Measurements from ENCODE around the gene NGRN.
"Not testable (repeated sequence)": the region's sequence is repeated elsewhere in the genome, so short reads cannot be mapped to it uniquely, and the experiment has no call there.

NGRN gene

DNA sequence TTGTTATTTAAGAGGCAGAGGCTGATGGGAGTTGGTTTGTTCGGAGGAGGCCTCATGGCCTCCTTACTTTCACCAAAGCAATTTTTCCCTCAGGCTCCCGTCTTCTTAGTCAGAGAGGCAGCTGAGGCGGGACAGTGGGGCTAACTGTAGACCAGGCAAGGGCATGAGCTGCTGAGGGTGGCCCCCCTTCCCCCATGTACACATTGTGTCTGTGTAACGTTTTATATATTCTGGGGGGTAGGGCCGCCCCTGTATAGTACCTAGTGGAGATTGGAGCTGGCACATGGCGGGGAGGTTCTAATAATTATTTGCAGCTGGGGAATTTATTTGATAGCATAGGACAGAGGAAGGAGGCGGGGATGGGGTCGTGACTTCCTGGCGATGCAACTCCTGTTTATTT, 35.1 kb downstream of the NGRN start:
- Histone ChIP-seq H3K27ac (ENCODE audit: low read depth, low read length) (no peak overlapping the region), H3K4me2 (ENCODE audit: low read depth, low read length, poor library complexity, severe bottlenecking) (no peak overlapping the region), H3F3A (ENCODE audit: insufficient read depth) (0 out of 2 replicates have a peak, but pooled peaks cover 4% of the 10 kb centered on the region), H3K4me3 (ENCODE audit: insufficient read depth, low read length, poor library complexity, severe bottlenecking) (no peak overlapping the region), H3K9ac (ENCODE audit: low read length) (no peak overlapping the region), H3K79me2 (ENCODE audit: insufficient read depth, low read length) (no peaks in the 10 kb centered on the region), H4K20me1 (ENCODE audit: low read depth, low read length) (no peaks in the 10 kb centered on the region), H3K9me2 (replicated peaks; ENCODE audit: insufficient read depth, low read length) (no peaks in the 10 kb centered on the region), H2AFZ (ENCODE audit: low read depth, low read length, severe bottlenecking) (no peak overlapping the region), H3K36me3 (ENCODE audit: low read length) (no peaks in the 10 kb centered on the region), H3K9me3 (ENCODE audit: insufficient read depth, low read length) (no peaks in the 10 kb centered on the region), H3K27me3 (ENCODE audit: low read length) (no peaks in the 10 kb centered on the region; the same call in 1 of the 2 replicates)
- TF ChIP-seq, protein P1, sequence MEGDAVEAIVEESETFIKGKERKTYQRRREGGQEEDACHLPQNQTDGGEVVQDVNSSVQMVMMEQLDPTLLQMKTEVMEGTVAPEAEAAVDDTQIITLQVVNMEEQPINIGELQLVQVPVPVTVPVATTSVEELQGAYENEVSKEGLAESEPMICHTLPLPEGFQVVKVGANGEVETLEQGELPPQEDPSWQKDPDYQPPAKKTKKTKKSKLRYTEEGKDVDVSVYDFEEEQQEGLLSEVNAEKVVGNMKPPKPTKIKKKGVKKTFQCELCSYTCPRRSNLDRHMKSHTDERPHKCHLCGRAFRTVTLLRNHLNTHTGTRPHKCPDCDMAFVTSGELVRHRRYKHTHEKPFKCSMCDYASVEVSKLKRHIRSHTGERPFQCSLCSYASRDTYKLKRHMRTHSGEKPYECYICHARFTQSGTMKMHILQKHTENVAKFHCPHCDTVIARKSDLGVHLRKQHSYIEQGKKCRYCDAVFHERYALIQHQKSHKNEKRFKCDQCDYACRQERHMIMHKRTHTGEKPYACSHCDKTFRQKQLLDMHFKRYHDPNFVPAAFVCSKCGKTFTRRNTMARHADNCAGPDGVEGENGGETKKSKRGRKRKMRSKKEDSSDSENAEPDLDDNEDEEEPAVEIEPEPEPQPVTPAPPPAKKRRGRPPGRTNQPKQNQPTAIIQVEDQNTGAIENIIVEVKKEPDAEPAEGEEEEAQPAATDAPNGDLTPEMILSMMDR (IDR thresholded peaks at IDR 0.05; ENCODE audit: insufficient read depth, low read length, poor library complexity, severe bottlenecking), result no peak
- TF ChIP-seq EZH2phosphoT487 (conservative IDR thresholded peaks at IDR 0.05; ENCODE audit: low read length), result no peak

DNA sequence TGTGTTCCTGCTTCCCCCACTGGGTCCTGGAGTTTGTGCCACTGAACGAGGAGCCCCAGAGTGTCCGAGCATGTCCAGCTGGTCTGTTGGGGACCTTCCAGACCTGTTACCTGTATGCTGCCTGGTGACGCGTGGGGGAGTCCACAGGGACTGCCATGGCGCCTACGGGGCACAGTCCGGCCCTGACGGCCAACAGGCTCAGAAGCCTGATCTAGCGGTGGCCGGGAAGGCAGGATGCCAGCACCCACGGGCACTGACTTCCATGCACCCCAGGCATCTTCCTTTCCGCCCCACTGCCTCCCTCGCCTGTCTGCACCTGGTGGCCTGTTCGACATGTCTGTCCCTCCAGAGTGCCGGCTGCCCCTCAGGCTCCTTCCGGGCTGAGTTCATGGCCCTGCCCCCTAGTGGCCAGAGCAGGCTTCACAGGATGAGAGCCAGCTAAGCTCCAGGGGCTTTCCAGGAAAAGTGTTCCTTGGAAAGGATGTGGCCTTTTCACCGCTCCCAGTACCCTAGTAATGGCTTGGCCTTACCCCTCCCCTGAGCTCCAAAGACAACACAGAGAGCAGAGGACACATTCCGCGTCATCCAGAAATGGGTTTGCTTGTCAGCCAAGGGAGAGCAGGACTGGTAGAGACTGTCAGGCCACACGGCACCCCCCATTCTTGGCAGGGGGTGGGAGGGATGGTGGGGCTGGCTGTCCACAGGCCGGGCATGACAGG, 35.7 kb downstream of the NGRN start:
- no peak overlapping the region for H3K4me2 ChIP-seq (ENCODE audit: low read depth, low read length, poor library complexity, severe bottlenecking)
- H3K4me3 ChIP-seq (ENCODE audit: insufficient read depth, low read length, poor library complexity, severe bottlenecking), result no peak overlapping the region
- no peaks in the 10 kb centered on the region for H3K36me3 ChIP-seq (ENCODE audit: low read length)
- 0 out of 2 replicates have a peak, but pooled peaks cover 4% of the 10 kb centered on the region for H3F3A ChIP-seq (ENCODE audit: insufficient read depth)
- H3K79me2 ChIP-seq (ENCODE audit: insufficient read depth, low read length), result no peaks in the 10 kb centered on the region
- H3K9me3 ChIP-seq (ENCODE audit: insufficient read depth, low read length), result no peaks in the 10 kb centered on the region
- H2AFZ ChIP-seq (ENCODE audit: low read depth, low read length, severe bottlenecking), result peak overlapping the region; percentile 31
- no peak overlapping the region for H3K27ac ChIP-seq (ENCODE audit: low read depth, low read length)
- H4K20me1 ChIP-seq (ENCODE audit: low read depth, low read length), result no peaks in the 10 kb centered on the region
- no peak overlapping the region for H3K9ac ChIP-seq (ENCODE audit: low read length)
- no peaks in the 10 kb centered on the region; the same call in 1 of the 2 replicates for H3K27me3 ChIP-seq (ENCODE audit: low read length)
- TF ChIP-seq EZH2phosphoT487 (conservative IDR thresholded peaks at IDR 0.05; ENCODE audit: low read length), result no peak
- TF ChIP-seq, protein P1 (IDR thresholded peaks at IDR 0.05; ENCODE audit: insufficient read depth, low read length, poor library complexity, severe bottlenecking), result peak; percentile 98
- H3K9me2 ChIP-seq (replicated peaks; ENCODE audit: insufficient read depth, low read length), result no peaks in the 10 kb centered on the region

DNA sequence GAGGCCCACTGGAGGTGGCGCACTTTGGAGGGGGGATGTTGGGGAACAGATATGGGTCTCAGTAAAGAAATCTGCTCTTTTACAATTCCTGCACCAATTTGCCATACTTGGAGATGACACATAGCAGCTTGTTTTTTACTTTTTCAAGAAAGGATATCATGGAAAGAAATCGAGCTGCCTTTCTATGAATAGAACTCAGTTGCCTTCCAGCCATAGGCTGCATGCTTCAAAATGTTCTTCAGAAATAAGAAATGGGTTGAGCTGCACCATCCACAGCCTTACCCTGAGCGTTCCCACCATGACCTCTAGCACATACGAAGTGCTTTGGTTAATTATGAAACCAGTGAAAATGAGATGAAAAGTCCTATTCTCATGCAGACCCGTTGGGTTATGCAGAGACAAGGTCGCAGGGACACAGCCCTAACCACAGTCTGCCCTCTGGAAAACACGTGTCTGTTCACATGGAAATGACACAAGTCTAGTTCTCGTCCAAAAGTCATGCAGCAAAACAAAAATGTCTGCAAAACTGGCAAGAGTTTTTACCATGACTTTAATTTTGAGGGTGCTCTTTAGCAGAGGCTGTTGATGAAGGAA, 36.3 kb downstream of the NGRN start:
- no peak overlapping the region for H3K4me2 ChIP-seq (ENCODE audit: low read depth, low read length, poor library complexity, severe bottlenecking)
- H2AFZ ChIP-seq (ENCODE audit: low read depth, low read length, severe bottlenecking), result no peak overlapping the region
- H3K27ac ChIP-seq (ENCODE audit: low read depth, low read length), result no peak overlapping the region
- TF ChIP-seq, protein P1 (IDR thresholded peaks at IDR 0.05; ENCODE audit: insufficient read depth, low read length, poor library complexity, severe bottlenecking), result no peak
- H3K36me3 ChIP-seq (ENCODE audit: low read length), result no peaks in the 10 kb centered on the region
- no peaks in the 10 kb centered on the region for H3K79me2 ChIP-seq (ENCODE audit: insufficient read depth, low read length)
- H3F3A ChIP-seq (ENCODE audit: insufficient read depth), result 0 out of 2 replicates have a peak, but pooled peaks cover 4% of the 10 kb centered on the region
- no peaks in the 10 kb centered on the region for H4K20me1 ChIP-seq (ENCODE audit: low read depth, low read length)
- no peaks in the 10 kb centered on the region for H3K9me2 ChIP-seq (replicated peaks; ENCODE audit: insufficient read depth, low read length)
- no peaks in the 10 kb centered on the region for H3K9me3 ChIP-seq (ENCODE audit: insufficient read depth, low read length)
- H3K9ac ChIP-seq (ENCODE audit: low read length), result no peak overlapping the region
- H3K4me3 ChIP-seq (ENCODE audit: insufficient read depth, low read length, poor library complexity, severe bottlenecking), result no peak overlapping the region
- no peaks in the 10 kb centered on the region; the same call in 1 of the 2 replicates for H3K27me3 ChIP-seq (ENCODE audit: low read length)

DNA sequence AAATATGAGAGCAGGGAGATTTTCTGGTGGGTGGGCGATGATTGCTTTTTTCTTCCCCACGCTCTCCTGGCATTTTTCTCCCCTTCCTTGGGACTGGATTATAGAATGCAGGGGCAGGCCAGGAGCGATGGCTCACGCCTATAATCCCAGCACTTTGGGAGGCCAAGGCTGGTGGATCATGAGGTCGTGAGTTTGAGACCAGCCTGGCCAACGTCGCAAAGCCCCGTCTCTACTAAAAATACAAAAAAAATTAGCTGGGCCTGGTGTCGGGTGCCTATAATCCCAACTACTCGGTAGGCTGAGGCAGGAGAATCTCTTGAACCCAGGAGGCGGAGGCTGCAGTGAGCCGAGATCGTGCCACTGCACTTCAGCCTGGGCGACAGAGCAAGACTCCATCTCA, 39.9 kb downstream of the NGRN start:
- not testable (repeated sequence) for H3K9me2 ChIP-seq (replicated peaks; ENCODE audit: insufficient read depth, low read length); H3K27me3 ChIP-seq (ENCODE audit: low read length); H3K36me3 ChIP-seq (ENCODE audit: low read length); H3K79me2 ChIP-seq (ENCODE audit: insufficient read depth, low read length); H3K9me3 ChIP-seq (ENCODE audit: insufficient read depth, low read length); H3K4me3 ChIP-seq (ENCODE audit: insufficient read depth, low read length, poor library complexity, severe bottlenecking); H4K20me1 ChIP-seq (ENCODE audit: low read depth, low read length); H3K9ac ChIP-seq (ENCODE audit: low read length); H2AFZ ChIP-seq (ENCODE audit: low read depth, low read length, severe bottlenecking); H3K4me2 ChIP-seq (ENCODE audit: low read depth, low read length, poor library complexity, severe bottlenecking); H3K27ac ChIP-seq (ENCODE audit: low read depth, low read length); H3F3A ChIP-seq (ENCODE audit: insufficient read depth)

Measured in SU-DHL-6 (cell line).